ENCODE data around the gene MMP3.
"Not testable (repeated sequence)": the region's sequence is repeated elsewhere in the genome, so short reads cannot be mapped to it uniquely, and the experiment has no call there.

MMP3 gene

DNA sequence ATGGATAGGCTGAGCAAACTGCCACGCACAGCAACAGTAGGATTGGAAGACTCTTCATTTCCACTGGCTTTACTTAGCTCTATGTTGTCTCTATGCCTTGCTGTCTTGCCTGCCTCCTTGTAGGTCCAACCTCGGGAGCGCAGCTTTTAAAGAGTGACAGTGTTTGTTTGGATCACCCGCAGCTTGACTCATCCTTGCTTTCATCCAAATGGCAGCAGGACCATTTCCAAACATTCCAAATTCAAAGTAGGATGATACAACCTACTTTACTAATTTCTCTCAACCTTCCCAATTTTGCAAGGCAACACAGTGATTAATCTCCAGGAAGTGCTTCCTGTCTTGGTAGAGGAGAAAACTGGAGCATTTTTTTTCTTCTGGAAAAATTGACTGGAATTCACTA is at the start of gene MMP3:
Gene MMP3, minus strand, starts transcription at position 121 of the 400 bp plus-strand sequence. Its CDS starts 63 bp downstream, at position 58.
- DNase-seq = no peak
- intact Hi-C loops (cut with DNase I) = no loop called here

DNA sequence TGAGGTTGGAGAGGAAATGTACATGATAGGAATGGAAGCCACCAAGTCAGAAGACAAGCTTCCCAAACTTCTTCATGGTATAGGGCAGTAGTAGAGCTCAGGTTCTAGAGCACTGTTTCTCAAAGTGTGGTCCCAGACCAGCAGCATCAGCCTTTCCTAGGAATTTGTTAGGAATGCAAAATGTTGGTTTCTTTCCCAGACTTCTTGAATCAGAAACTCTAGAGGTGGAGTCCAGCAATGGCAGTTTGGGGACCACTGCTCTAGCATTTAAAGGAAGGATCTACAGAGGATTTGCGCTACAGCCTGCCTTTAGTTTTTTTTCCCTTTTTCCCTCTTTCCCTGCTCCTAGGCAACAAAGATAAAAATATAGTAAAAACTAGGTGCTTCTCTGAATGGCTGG is 48.3 kb upstream of the MMP3 start:
- no peak for DNase-seq
- intact Hi-C loops (cut with DNase I) = no loop called here

- intact Hi-C loops (cut with DNase I) = no loop called here
- DNase-seq = no peak
These were observed 43.6 kb upstream of the MMP3 start for GRCh38 chr11:102886999-102887398.

GRCh38 chr11:102883141-102883540 is 39.7 kb upstream of the MMP3 start:
- DNase-seq = no peak
- intact Hi-C loops (cut with DNase I) = no loop called here

- intact Hi-C loops (cut with DNase I) = no loop called here
- no peak for DNase-seq
These were observed 39.1 kb upstream of the MMP3 start for GRCh38 chr11:102882389-102883024.

DNA sequence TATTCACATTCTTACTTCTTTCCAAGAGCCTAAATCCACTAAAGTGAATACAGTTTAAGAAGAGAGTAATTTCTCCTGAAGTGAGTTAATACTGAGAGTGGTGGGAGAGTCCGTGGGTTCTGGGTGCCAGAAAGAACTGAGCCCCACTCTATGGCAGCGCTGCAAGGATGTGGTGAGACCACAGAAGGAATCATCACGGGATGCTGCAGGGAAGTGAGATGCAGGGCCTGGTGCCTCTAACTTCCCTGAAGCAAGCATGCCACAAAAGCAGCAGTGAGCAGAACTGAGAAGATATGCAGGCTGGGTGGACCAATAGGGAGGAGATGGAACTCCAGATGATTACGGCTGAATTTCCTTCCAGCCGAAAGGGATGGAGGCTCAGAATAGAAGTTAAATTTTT is 36.4 kb upstream of the MMP3 start:
- intact Hi-C loops (cut with DNase I) = no loop called here
- DNase-seq = peak in 3 of 10 donors; percentile 3 to 82 (median 10)

GRCh38 chr11:102878595-102878994 is 35.2 kb upstream of the MMP3 start:
- no peak for DNase-seq
- intact Hi-C loops (cut with DNase I) = no loop called here

- intact Hi-C loops (cut with DNase I) = no loop called here
These were observed 31.4 kb upstream of the MMP3 start, which contains the start of gene MMP12 for GRCh38 chr11:102874852-102875251. MMP12 (minus strand) TSS chr11:102874982; CDS start chr11:102874937, 45 bp downstream.

DNA sequence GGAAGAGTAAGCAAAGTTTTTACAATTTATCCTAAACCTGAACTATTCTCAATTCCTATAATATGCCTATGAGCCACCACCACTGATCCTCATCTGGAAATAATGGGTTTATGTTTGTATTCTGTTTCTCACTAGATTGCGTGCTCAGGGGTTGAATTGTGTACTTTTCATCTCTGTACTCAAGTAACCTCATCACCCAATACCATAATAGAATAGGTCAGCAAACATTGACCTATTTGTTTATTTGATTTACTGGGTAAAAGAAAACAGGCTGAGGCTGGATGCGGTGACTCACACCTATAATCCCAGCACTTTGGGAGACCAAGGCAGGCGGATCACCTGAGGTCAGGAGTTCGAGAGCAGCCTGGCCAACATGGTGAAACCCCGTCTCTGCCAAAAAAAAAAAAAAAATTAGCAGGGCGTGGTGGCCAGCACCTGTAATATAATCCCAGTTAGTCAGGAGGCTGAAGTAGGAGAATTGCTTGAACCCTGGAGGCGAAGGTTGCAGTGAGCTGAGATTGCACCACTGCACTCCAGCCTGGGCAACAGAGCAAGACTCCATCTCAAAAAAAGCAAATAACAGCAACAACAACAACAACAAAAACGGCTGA is 26.1 kb upstream of the MMP3 start:
- intact Hi-C loops (cut with DNase I) = not testable (repeated sequence)

More at GRCh38 chr11:102874852-102875251, 31.4 kb upstream of the MMP3 start, which contains the start of gene MMP12:
- no peak for DNase-seq

DNA sequence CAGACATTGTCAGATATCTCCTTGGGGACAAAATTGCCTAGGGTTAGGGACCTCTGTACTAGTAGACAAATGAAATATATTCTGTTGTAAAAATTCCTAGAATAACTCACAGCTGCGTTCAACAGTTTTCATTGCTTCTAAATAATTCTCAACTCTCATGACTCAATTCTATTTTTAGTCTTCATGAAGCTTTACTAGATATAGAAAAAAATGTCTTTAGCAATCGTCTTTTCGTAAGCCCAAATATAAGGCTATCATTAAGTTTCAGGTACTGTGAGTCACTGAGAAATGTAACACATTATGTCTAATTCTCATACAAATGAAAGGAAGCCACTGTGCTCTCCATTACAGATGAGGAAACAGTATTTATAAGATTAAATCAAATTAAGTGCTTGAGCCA is 24.9 kb upstream of the MMP3 start:
- DNase-seq = no peak
- intact Hi-C loops (cut with DNase I) = no loop called here

More for the DNA sequence above, 26.1 kb upstream of the MMP3 start:
- not testable (repeated sequence) for DNase-seq

GRCh38 chr11:102864724-102865123 is 21.3 kb upstream of the MMP3 start:
- intact Hi-C loops (cut with DNase I) = no loop called here
- no peak for DNase-seq

- intact Hi-C loops (cut with DNase I) = no loop called here
These were observed 10.5 kb upstream of the MMP3 start for GRCh38 chr11:102853956-102854355.

GRCh38 chr11:102853055-102853454 is 9.6 kb upstream of the MMP3 start:
- no peak for DNase-seq
- intact Hi-C loops (cut with DNase I) = no loop called here

More at GRCh38 chr11:102853956-102854355, 10.5 kb upstream of the MMP3 start:
- DNase-seq = no peak

DNA sequence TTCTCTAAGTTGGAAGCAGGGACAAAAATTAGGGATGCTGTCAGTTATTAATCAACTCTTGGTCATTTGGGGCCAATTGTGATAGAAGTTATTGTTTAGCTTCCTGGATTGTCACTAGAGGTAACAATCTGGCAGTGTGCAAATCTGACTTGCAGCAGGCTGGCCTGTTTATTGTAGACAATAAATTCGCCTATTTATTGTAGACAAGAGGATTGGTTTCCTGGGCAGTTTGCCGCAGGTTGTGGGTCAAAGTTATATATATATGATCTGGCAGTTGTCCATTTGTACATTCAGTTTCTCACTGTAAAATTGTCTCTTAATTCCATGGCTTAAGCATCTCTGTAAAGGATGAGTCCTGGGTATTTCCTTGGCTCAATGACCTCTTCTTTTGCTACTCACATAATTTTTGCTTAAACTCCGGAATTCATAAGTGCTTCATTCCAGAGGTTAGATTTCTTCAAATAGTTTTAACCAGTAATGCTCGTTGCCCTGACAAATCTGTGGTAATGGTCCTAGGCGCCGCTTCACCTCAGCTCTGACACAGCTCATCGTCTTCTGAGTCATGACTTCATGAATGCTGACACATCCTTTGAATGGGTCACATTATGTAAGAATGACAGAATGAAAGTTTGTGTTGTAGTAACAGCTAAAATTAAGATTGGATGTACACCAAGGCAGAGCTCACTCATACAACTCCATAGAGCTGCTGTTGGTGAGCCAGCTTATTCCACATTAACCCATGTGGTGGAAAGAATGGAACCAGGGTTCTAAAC is 7.8 kb upstream of the MMP3 start:
- DNase-seq = no peak

DNA sequence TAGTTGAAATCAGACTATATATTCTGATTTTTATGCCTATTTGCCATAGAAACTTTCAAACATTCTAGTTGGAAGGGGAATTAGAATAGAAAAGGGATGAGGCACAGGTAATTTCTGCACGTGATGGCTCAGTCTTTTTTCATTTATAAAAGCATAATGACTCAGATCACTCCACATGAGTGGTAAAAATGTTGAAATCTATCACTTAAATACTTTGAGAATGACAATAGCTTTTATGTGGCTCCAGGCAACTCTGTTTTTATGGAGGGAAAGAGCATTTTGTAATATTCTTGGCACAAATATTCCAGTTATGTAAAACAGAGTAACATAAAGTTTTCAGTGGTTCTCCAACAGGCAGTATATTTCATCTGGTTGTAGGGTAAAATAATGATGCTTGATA is 5.9 kb upstream of the MMP3 start:
- intact Hi-C loops (cut with DNase I) = no loop called here
- DNase-seq = no peak

More for the DNA sequence above, 7.8 kb upstream of the MMP3 start:
- intact Hi-C loops (cut with DNase I) = no loop called here

GRCh38 chr11:102846292-102846691 is 2.9 kb upstream of the MMP3 start:
- intact Hi-C loops (cut with DNase I) = no loop called here

DNA sequence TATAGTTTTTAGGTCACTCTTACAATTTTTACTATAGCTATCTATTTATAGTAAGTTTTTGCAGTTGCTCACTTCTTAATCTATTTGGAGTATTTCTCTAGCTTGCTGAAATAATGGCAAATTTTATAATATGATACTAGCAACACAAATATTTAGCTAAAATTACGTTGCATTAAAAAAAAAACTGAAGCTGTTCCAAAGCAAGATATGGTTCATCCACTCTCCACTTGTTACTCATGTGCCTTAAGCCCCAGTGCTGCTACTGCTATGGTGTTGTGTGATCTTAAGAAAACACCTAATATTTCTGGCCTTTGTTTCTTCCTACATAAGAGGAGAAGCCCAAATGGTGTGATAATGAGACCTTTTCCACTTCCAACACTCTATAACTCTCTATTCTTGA is 479 bp downstream of the MMP3 start:
- DNase-seq = no peak
- intact Hi-C loops (cut with DNase I) = no loop called here

More at GRCh38 chr11:102846292-102846691, 2.9 kb upstream of the MMP3 start:
- no peak for DNase-seq

GRCh38 chr11:102840018-102840417 is 3.4 kb downstream of the MMP3 start:
- no peak for DNase-seq
- intact Hi-C loops (cut with DNase I) = no loop called here

DNA sequence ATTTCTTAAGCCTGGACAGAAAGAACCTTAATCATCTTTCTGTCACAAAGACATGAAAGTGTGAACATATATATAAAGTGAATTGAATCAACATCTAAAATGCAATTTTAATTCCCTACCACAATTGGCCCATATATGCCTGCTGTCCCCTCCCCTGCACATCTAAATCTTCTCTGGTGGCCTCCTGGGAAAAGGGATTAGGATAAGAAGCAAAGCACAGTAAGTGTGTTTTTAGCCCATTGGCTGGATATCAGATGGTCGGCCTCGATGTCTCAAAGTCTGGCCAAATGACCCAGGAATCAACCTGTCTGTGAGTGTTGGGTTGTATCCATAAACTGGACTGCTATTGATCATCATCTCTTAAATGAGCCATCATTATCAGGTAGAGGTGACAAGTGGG is 5.8 kb downstream of the MMP3 start:
- intact Hi-C loops (cut with DNase I) = no loop called here
- DNase-seq = no peak

DNA sequence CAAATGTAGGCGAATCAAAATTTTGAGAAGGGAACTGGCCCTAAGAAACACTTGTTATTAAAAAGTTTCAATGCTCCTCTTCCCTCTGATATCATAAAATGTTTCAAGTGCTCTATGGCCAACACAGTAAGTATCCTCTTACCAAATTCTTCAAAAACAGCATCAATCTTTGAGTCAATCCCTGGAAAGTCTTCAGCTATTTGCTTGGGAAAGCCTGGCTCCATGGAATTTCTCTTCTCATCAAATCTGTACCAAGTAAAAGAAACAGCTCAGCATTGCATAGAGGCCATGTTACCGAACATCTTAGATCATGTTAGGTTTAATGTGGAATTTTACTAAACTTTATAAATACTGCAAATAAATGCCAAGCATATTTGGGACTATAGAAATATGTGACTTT is 6.3 kb downstream of the MMP3 start:
- DNase-seq = no peak
- intact Hi-C loops (cut with DNase I) = no loop called here

- intact Hi-C loops (cut with DNase I) = no loop called here
- no peak for DNase-seq
These were observed 7.0 kb downstream of the MMP3 start for GRCh38 chr11:102836290-102836875.

Measured in posterior cingulate gyrus (tissue), 11 donors.